ENCODE results near the gene ADRA2B. TPM values are rescaled to one million over a fixed set of nuclear protein-coding genes. Genes with fewer than 3 reads are reported as not detected.

ADRA2B gene
- total and polyA plus RNA-seq, 2 donors (not counting 1 experiment from before 2014, with no cell fraction given), result 0.27 to 0.46 TPM

DNA sequence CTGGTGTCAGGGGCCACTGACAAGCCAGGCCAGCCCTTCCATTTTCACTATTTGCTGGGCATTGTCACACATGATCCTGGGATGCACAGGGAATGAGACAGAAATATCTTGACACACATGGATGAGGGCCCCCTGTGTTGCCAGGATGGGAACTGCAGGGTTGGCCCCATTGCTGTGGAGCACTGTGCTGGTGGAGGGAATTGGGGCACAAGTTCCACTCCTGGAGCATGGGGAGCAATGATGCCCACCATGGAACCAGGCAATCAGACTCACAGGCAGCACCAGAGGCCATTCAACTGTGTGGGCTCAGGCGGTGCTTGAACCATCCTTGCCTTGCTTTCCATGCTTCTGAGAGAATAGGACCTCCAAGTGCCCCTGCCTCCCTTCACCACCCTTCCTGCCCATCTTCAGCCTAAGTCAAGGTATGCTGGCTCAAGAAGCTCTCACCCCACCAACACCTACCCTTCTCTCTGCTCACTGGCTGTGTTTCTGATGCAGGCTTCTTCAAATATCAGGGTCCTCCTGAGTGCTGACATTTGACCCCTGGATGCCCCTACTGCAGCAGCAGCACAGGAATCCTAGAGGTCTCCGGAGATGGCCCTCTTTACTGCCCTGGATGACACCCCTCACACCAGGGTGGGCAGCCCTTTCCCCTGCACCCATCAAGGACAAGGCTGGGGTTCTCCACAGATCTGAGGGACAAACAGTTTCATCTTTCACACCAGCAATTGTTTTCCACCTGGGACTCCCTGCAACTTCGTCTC lies 11.0 kb downstream of the ADRA2B start:
- H3K36me3 ChIP-seq (replicated peaks in 1 of 2; ENCODE audit: control extremely low read depth in 1 of 2, control insufficient read depth in 1 of 2, extremely low read depth in 1 of 2, insufficient read depth in 2 of 2, low read length in 1 of 2), result no peaks in the 10 kb centered on the region

More for the DNA sequence above, 11.0 kb downstream of the ADRA2B start:
- no peaks in the 10 kb centered on the region for H3K79me2 ChIP-seq (ENCODE audit: control insufficient read depth, insufficient read depth, low read length)
- no peaks in the 10 kb centered on the region for H4K20me1 ChIP-seq (ENCODE audit: control insufficient read depth, insufficient read depth, low read length, poor library complexity, severe bottlenecking)
- ChIA-PET CTCF (interaction anchor here (1.3 kb wide), 1 partner anchor 70 kb away, joined by 3 read pairs; no protein-coding TSS in a partner anchor), POLR2A (no interaction called here)
- H3K4me3 ChIP-seq (ENCODE audit: control extremely low read depth in 1 of 5, extremely low read depth in 1 of 5, insufficient read depth in 1 of 5, low read depth in 2 of 5, low read length in 4 of 5), result no peak overlapping the region
- intact Hi-C loops (cut with micrococcal nuclease), result no loop called here
- H3K9me3 ChIP-seq (ENCODE audit: control extremely low read depth in 1 of 3, control insufficient read depth in 2 of 3, insufficient read depth in 1 of 3, low read length in 2 of 3), result peaks cover 0 to 23% (median 11%) of the 10 kb centered on the region in 3 donors
- DNase-seq (no peak), ATAC-seq (ENCODE audit: low read depth) (no peak)
- no peak overlapping the region for H3K27ac ChIP-seq (ENCODE audit: low read length in 2 of 2)
- H3K27me3 Mint-ChIP-seq, result peaks cover 10% of the 10 kb centered on the region
- H3K27ac Mint-ChIP-seq, result no peak overlapping the region
- H3K4me2 ChIP-seq (replicated peaks; ENCODE audit: low read depth, low read length, poor library complexity, severe bottlenecking), result no peak overlapping the region
- H3K9ac ChIP-seq (ENCODE audit: low read length), result no peak overlapping the region
- TF ChIP-seq EZH2 (IDR thresholded peaks at IDR 0.05; ENCODE audit: borderline replicate concordance, insufficient read depth, low read depth, low read length, poor library complexity, severe bottlenecking) (no peak), CTCF (IDR thresholded peaks at IDR 0.05) (no peak)
- 91% methylated on average over 3 of the region's 3 CpGs for WGBS (ENCODE audit: insufficient coverage)
- H3K4me1 ChIP-seq (ENCODE audit: control insufficient read depth in 2 of 2, insufficient read depth in 2 of 2, low read length in 2 of 2), result no peaks in the 10 kb centered on the region
- peaks cover 0 to 3% (median 0%) of the 10 kb centered on the region in 4 experiments for H3K27me3 ChIP-seq (replicated peaks in 1 of 4; ENCODE audit: control extremely low read depth in 1 of 4, control insufficient read depth in 3 of 4, insufficient read depth in 4 of 4, low read length in 3 of 4)
- H3K4me3 Mint-ChIP-seq, result no peak overlapping the region
- peaks cover 5% of the 10 kb centered on the region for H3K9me3 Mint-ChIP-seq (ENCODE audit: insufficient read depth)
- no peaks in the 10 kb centered on the region for H3K4me1 Mint-ChIP-seq
- H2AFZ ChIP-seq (ENCODE audit: insufficient read depth, low read depth, low read length, poor library complexity, severe bottlenecking), result no peak overlapping the region
